ENCODE results near the gene GPR153. TPM values are rescaled to one million over a fixed set of nuclear protein-coding genes. Genes with fewer than 3 reads are reported as not detected.

The GPR153 gene
- total RNA-seq, 2 experiments from 2014 or later = 3.9 to 4.4 TPM

GRCh38 chr1:6207075-6207885, 53.6 kb downstream of the GPR153 start:
- no peak overlapping the region for H3K27ac Mint-ChIP-seq
- H3K4me1 Mint-ChIP-seq = peaks cover 24% of the 10 kb centered on the region
- no peak for DNase-seq
- H3K36me3 Mint-ChIP-seq (ENCODE audit: low read depth) = no peaks in the 10 kb centered on the region
- CTCF ChIA-PET = interaction anchor here (1.9 to 3.2 kb wide), 3 partner anchors 25 to 39 kb away, joined by 5 to 17 read pairs (median 16); partner anchors contain the start of gene ICMT
- H3K4me3 Mint-ChIP-seq = peak overlapping the region; percentile 70
- POLR2A ChIA-PET = interaction anchor here (1.1 to 1.9 kb wide), 4 partner anchors 13 to 187 kb away, joined by 3 to 16 read pairs (median 4); partner anchors contain the start of gene ICMT
- H3K9me3 Mint-ChIP-seq = no peaks in the 10 kb centered on the region
- H3K27me3 Mint-ChIP-seq = peaks cover 9% of the 10 kb centered on the region

- Mint-ChIP-seq H3K27me3 (peaks cover 9% of the 10 kb centered on the region), H3K4me1 (peaks cover 24% of the 10 kb centered on the region), H3K9me3 (no peaks in the 10 kb centered on the region), H3K27ac (no peak overlapping the region), H3K36me3 (ENCODE audit: low read depth) (no peaks in the 10 kb centered on the region), H3K4me3 (peak overlapping the region; percentile 70)
- ChIA-PET CTCF (interaction anchor here (0.9 to 3.2 kb wide), 6 partner anchors 9 to 40 kb away, joined by 3 to 17 read pairs (median 5); partner anchors contain the start of gene ICMT), POLR2A (interaction anchor here (0.7 to 1.9 kb wide), 9 partner anchors 9 to 214 kb away, joined by 3 to 16 read pairs (median 3); partner anchors contain the start of genes HES2 and ICMT)
- DNase-seq = no peak
Observed at GRCh38 chr1:6206520-6206855, 54.4 kb downstream of the GPR153 start.

- Mint-ChIP-seq H3K36me3 (ENCODE audit: low read depth) (no peaks in the 10 kb centered on the region), H3K27ac (peak within 1 kb of the TSS; percentile 44), H3K9me3 (no peaks in the 10 kb centered on the region), H3K4me1 (peaks cover 24% of the 10 kb centered on the region), H3K4me3 (peak within 1 kb of the TSS; percentile 70), H3K27me3 (peaks cover 9% of the 10 kb centered on the region)
- DNase-seq = peak; percentile 56
- ChIA-PET CTCF (interaction anchor here (0.9 to 3.2 kb wide), 7 partner anchors 9 to 40 kb away, joined by 3 to 17 read pairs (median 5); partner anchors contain the start of gene ICMT), POLR2A (interaction anchor here (0.7 to 1.9 kb wide), 9 partner anchors 8 to 214 kb away, joined by 3 to 16 read pairs (median 3); partner anchors contain the start of genes HES2 and ICMT)
Observed at GRCh38 chr1:6205849-6206519, 54.9 kb downstream of the GPR153 start, which contains the start of gene RNF207. Gene RNF207 (plus strand): TSS chr1:6206119. CDS start chr1:6206536, 417 bp downstream.

- Mint-ChIP-seq H3K27me3 (peaks cover 5% of the 10 kb centered on the region), H3K27ac (no peak overlapping the region), H3K9me3 (no peaks in the 10 kb centered on the region), H3K36me3 (ENCODE audit: low read depth) (peaks cover 12% of the 10 kb centered on the region), H3K4me3 (no peak overlapping the region), H3K4me1 (peaks cover 42% of the 10 kb centered on the region)
- POLR2A ChIA-PET = no interaction called here
- DNase-seq = no peak
- CTCF ChIA-PET = interaction anchor here (0.6 to 1.3 kb wide), 3 partner anchors 17 to 1502 kb away, joined by 3 to 5 read pairs (median 5); no protein-coding TSS in a partner anchor
Observed at GRCh38 chr1:6202256-6202655, 58.6 kb downstream of the GPR153 start.

- Mint-ChIP-seq H3K27ac (peak overlapping the region; percentile 74), H3K27me3 (no peaks in the 10 kb centered on the region), H3K36me3 (ENCODE audit: low read depth) (peaks cover 25% of the 10 kb centered on the region), H3K4me3 (peak overlapping the region; percentile 81), H3K9me3 (no peaks in the 10 kb centered on the region), H3K4me1 (peaks cover 48% of the 10 kb centered on the region)
- ChIA-PET POLR2A (interaction anchor here (0.9 to 2.4 kb wide), 4 partner anchors 30 to 217 kb away, joined by 3 to 7 read pairs (median 4); partner anchors contain the start of gene ICMT), CTCF (interaction anchor here (0.7 to 1.0 kb wide), 2 partner anchors 15 to 221 kb away, joined by 3 read pairs; no protein-coding TSS in a partner anchor)
- no peak for DNase-seq
Observed at GRCh38 chr1:6200188-6200809, 60.6 kb downstream of the GPR153 start.

GRCh38 chr1:6199298-6200187, 61.4 kb downstream of the GPR153 start, which contains the start of gene RPL22:
Gene RPL22 (minus strand): TSS chr1:6199595. CDS start chr1:6199573, 22 bp downstream.
- no peaks in the 10 kb centered on the region for H3K9me3 Mint-ChIP-seq

GRCh38 chr1:6198646-6199297, 62.1 kb downstream of the GPR153 start:
- H3K27ac Mint-ChIP-seq = peak overlapping the region; percentile 37
- peak overlapping the region; percentile 81 for H3K4me3 Mint-ChIP-seq
- no peaks in the 10 kb centered on the region for H3K27me3 Mint-ChIP-seq
- ChIA-PET POLR2A (interaction anchor here (0.6 to 2.4 kb wide), 12 partner anchors 8 to 206 kb away, joined by 3 to 7 read pairs (median 4); partner anchors contain the start of genes ACOT7, ICMT and NPHP4), CTCF (interaction anchor here (1.1 to 1.8 kb wide), 7 partner anchors 9 to 46 kb away, joined by 3 to 9 read pairs (median 4); no protein-coding TSS in a partner anchor)
- peaks cover 31% of the 10 kb centered on the region for H3K36me3 Mint-ChIP-seq (ENCODE audit: low read depth)
- peaks cover 43% of the 10 kb centered on the region for H3K4me1 Mint-ChIP-seq
- peak; percentile 44 for DNase-seq
- no peaks in the 10 kb centered on the region for H3K9me3 Mint-ChIP-seq

More at GRCh38 chr1:6199298-6200187, 61.4 kb downstream of the GPR153 start, which contains the start of gene RPL22:
- H3K4me1 Mint-ChIP-seq = peaks cover 43% of the 10 kb centered on the region
- H3K4me3 Mint-ChIP-seq = peak within 1 kb of the TSS; percentile 81
- peak; percentile 99 for DNase-seq
- no peaks in the 10 kb centered on the region for H3K27me3 Mint-ChIP-seq
- H3K36me3 Mint-ChIP-seq (ENCODE audit: low read depth) = peaks cover 27% of the 10 kb centered on the region
- ChIA-PET POLR2A (interaction anchor here (0.6 to 2.4 kb wide), 12 partner anchors 9 to 217 kb away, joined by 3 to 7 read pairs (median 4); partner anchors contain the start of genes ACOT7, ICMT and NPHP4), CTCF (interaction anchor here (0.7 to 1.8 kb wide), 6 partner anchors 10 to 222 kb away, joined by 3 to 6 read pairs (median 4); no protein-coding TSS in a partner anchor)
- peak within 1 kb of the TSS; percentile 87 for H3K27ac Mint-ChIP-seq

- peaks cover 40% of the 10 kb centered on the region for H3K36me3 Mint-ChIP-seq (ENCODE audit: low read depth)
- CTCF ChIA-PET = interaction anchor here (1.1 to 1.8 kb wide), 7 partner anchors 8 to 47 kb away, joined by 3 to 9 read pairs (median 4); no protein-coding TSS in a partner anchor
- peak overlapping the region; percentile 37 for H3K27ac Mint-ChIP-seq
- H3K4me1 Mint-ChIP-seq = peaks cover 45% of the 10 kb centered on the region
- H3K4me3 Mint-ChIP-seq = peak overlapping the region; percentile 81
- H3K9me3 Mint-ChIP-seq = no peaks in the 10 kb centered on the region
- H3K27me3 Mint-ChIP-seq = no peaks in the 10 kb centered on the region
- POLR2A ChIA-PET = interaction anchor here (0.8 to 2.4 kb wide), 9 partner anchors 7 to 205 kb away, joined by 3 to 7 read pairs (median 4); partner anchors contain the start of genes ICMT, NPHP4 and RNF207
- DNase-seq = no peak
Observed at GRCh38 chr1:6197746-6198427, 63.0 kb downstream of the GPR153 start.
